Limb (tissue), 2 donors: ENCODE measurements around the gene ARID3C.

Source experiments
- DNase-seq, 2 donors: peaks; one replicate each; pipeline ENCODE4 v3.0.0-alpha.2; 2016; ENCODE audit errors: extremely low spot score in 2 of 2

The ARID3C gene

GRCh38 chr9:34627716-34628655 is 880 bp downstream of the ARID3C start:
- DNase-seq = no peak

- DNase-seq = no peak
These were observed 3.7 kb downstream of the ARID3C start for GRCh38 chr9:34625186-34625486.

- DNase-seq = peak in 1 of 2 donors; percentile 58
These were observed 4.2 kb downstream of the ARID3C start for GRCh38 chr9:34624475-34625185.

- DNase-seq = no peak
These were observed 5.3 kb downstream of the ARID3C start for GRCh38 chr9:34623374-34624235.

- peak; percentile 89 to 97 for DNase-seq
These were observed 8.5 kb downstream of the ARID3C start, which contains the start of gene DCTN3 for GRCh38 chr9:34620061-34620994. TSS of gene DCTN3 (minus strand) at chr9:34620495. CDS start at chr9:34620464, 31 bp downstream.

- no peak for DNase-seq
These were observed 13.7 kb downstream of the ARID3C start for GRCh38 chr9:34615132-34615531.

GRCh38 chr9:34612788-34613390 is 16.0 kb downstream of the ARID3C start:
- peak; percentile 84 to 85 for DNase-seq

- DNase-seq = peak; percentile 83 to 93
These were observed 16.8 kb downstream of the ARID3C start, which contains the start of gene RPP25L for GRCh38 chr9:34611811-34612787. TSS of gene RPP25L (minus strand) at chr9:34612097. CDS start at chr9:34611296, 801 bp downstream.

- no peak for DNase-seq
These were observed 17.5 kb downstream of the ARID3C start for GRCh38 chr9:34611251-34611810.

- no peak for DNase-seq
These were observed 18.2 kb downstream of the ARID3C start for GRCh38 chr9:34610434-34611206.

GRCh38 chr9:34607331-34607730 is 21.5 kb downstream of the ARID3C start:
- DNase-seq = no peak

- no peak for DNase-seq
These were observed 22.0 kb downstream of the ARID3C start for GRCh38 chr9:34606905-34607304.

GRCh38 chr9:34606190-34606589 is 22.7 kb downstream of the ARID3C start:
- DNase-seq = no peak

- peak; percentile 65 to 89 for DNase-seq
These were observed 25.1 kb downstream of the ARID3C start for GRCh38 chr9:34603610-34604231.

- no peak for DNase-seq
These were observed 26.8 kb downstream of the ARID3C start for GRCh38 chr9:34601937-34602573.

GRCh38 chr9:34600908-34601307 is 28.0 kb downstream of the ARID3C start:
- DNase-seq = no peak

GRCh38 chr9:34599546-34599945 is 29.3 kb downstream of the ARID3C start:
- DNase-seq = no peak
